Adrenal gland (tissue), 5 donors: ENCODE results near the gene COL23A1.

Experiments
- POLR2A ChIP-seq, 2 donors: fragments of 450-650 bp; IDR thresholded peaks; one replicate each; pipeline ENCODE4 v1.6.1; 2017; ENCODE audit warnings: antibody characterized with exemption in 2 of 2, mild to moderate bottlenecking in 2 of 2, moderate library complexity in 1 of 2
- TF ChIP-seq, protein P1 (sequence below), 6 experiments: fragments of 450-650 bp in 4 of 6; fragments of 200-600 bp in 2 of 6; sonication (generic) in 1 of 6; IDR thresholded peaks; 1 replicate in 5 of 6; 2 replicates in 1 of 6; pipeline versions ENCODE4 v1.5.1 to v1.8.0; 2016 to 2021; ENCODE audit warnings: antibody characterized with exemption in 6 of 6, mild to moderate bottlenecking in 2 of 6, moderate library complexity in 1 of 6
- donor health status: DM: no; HTN: no; CAD: no.

GRCh38 chr5:178526773-178527457 lies 63.3 kb downstream of the COL23A1 start:
- TF ChIP-seq, protein P1, sequence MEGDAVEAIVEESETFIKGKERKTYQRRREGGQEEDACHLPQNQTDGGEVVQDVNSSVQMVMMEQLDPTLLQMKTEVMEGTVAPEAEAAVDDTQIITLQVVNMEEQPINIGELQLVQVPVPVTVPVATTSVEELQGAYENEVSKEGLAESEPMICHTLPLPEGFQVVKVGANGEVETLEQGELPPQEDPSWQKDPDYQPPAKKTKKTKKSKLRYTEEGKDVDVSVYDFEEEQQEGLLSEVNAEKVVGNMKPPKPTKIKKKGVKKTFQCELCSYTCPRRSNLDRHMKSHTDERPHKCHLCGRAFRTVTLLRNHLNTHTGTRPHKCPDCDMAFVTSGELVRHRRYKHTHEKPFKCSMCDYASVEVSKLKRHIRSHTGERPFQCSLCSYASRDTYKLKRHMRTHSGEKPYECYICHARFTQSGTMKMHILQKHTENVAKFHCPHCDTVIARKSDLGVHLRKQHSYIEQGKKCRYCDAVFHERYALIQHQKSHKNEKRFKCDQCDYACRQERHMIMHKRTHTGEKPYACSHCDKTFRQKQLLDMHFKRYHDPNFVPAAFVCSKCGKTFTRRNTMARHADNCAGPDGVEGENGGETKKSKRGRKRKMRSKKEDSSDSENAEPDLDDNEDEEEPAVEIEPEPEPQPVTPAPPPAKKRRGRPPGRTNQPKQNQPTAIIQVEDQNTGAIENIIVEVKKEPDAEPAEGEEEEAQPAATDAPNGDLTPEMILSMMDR (IDR thresholded peaks at IDR 0.05), result no peak
- no peak for TF ChIP-seq POLR2A (IDR thresholded peaks at IDR 0.05)
